Activated naive CD4-positive, alpha-beta T cell treated with anti-CD3 and anti-CD28 coated beads, Interleukin-2, amount 50 U/mL, for 24 hours (primary cell): ENCODE results near the gene CYP4F12.
"Not testable (repeated sequence)": the region's sequence is repeated elsewhere in the genome, so short reads cannot be mapped to it uniquely, and the experiment has no call there.

ENCODE experiments used
- H3K27ac Mint-ChIP-seq: one replicate; pipeline ENCODE4 v1.8.0; 2021; ENCODE audit warnings: mild to moderate bottlenecking, mixed read lengths
- H3K27me3 Mint-ChIP-seq: one replicate; pipeline ENCODE4 v1.8.0; 2021; ENCODE audit warnings: mixed read lengths
- H3K36me3 Mint-ChIP-seq: one replicate; pipeline ENCODE4 v1.8.0; 2021; ENCODE audit warnings: mixed read lengths
- H3K4me1 Mint-ChIP-seq: one replicate; pipeline ENCODE4 v1.8.0; 2021; ENCODE audit warnings: mixed read lengths
- H3K4me3 Mint-ChIP-seq: one replicate; pipeline ENCODE4 v1.8.0; 2021; ENCODE audit warnings: mild to moderate bottlenecking, mixed read lengths
- H3K9me3 Mint-ChIP-seq: one replicate; pipeline ENCODE4 v1.8.0; 2021; ENCODE audit warnings: mixed read lengths

The CYP4F12 gene

GRCh38 chr19:15671891-15672579 lies 852 bp upstream of the CYP4F12 start:
- Mint-ChIP-seq H3K9me3 (no peaks in the 10 kb centered on the region), H3K27me3 (peaks cover 3% of the 10 kb centered on the region), H3K27ac (no peak overlapping the region), H3K36me3 (no peaks in the 10 kb centered on the region), H3K4me1 (peaks cover 28% of the 10 kb centered on the region), H3K4me3 (no peak overlapping the region)

- no peak overlapping the region for H3K27ac Mint-ChIP-seq
- H3K36me3 Mint-ChIP-seq, result no peaks in the 10 kb centered on the region
- H3K27me3 Mint-ChIP-seq, result peaks cover 3% of the 10 kb centered on the region
- H3K4me3 Mint-ChIP-seq, result peak overlapping the region; percentile 42
- H3K9me3 Mint-ChIP-seq, result no peaks in the 10 kb centered on the region
- H3K4me1 Mint-ChIP-seq, result peaks cover 28% of the 10 kb centered on the region
Observed at GRCh38 chr19:15673176-15673654, 328 bp downstream of the CYP4F12 start.

GRCh38 chr19:15675560-15675959 lies 2.7 kb downstream of the CYP4F12 start:
- no peaks in the 10 kb centered on the region for H3K36me3 Mint-ChIP-seq
- H3K27me3 Mint-ChIP-seq, result no peaks in the 10 kb centered on the region
- H3K4me3 Mint-ChIP-seq, result no peak overlapping the region
- H3K27ac Mint-ChIP-seq, result no peak overlapping the region
- H3K9me3 Mint-ChIP-seq, result no peaks in the 10 kb centered on the region
- H3K4me1 Mint-ChIP-seq, result peaks cover 28% of the 10 kb centered on the region

- no peak overlapping the region for H3K4me3 Mint-ChIP-seq
- H3K27ac Mint-ChIP-seq, result no peak overlapping the region
- peaks cover 11% of the 10 kb centered on the region for H3K27me3 Mint-ChIP-seq
- no peaks in the 10 kb centered on the region for H3K9me3 Mint-ChIP-seq
- H3K36me3 Mint-ChIP-seq, result no peaks in the 10 kb centered on the region
- peaks cover 10% of the 10 kb centered on the region for H3K4me1 Mint-ChIP-seq
Observed at GRCh38 chr19:15679089-15679488, 6.2 kb downstream of the CYP4F12 start.

GRCh38 chr19:15679865-15680264 lies 7.0 kb downstream of the CYP4F12 start:
- H3K36me3 Mint-ChIP-seq, H3K4me1 Mint-ChIP-seq, H3K9me3 Mint-ChIP-seq, H3K27ac Mint-ChIP-seq, H3K4me3 Mint-ChIP-seq: not testable (repeated sequence)
- H3K27me3 Mint-ChIP-seq, result peaks cover 15% of the 10 kb centered on the region

GRCh38 chr19:15680478-15681322 lies 7.8 kb downstream of the CYP4F12 start:
- Mint-ChIP-seq H3K9me3 (no peaks in the 10 kb centered on the region), H3K36me3 (peaks cover 2% of the 10 kb centered on the region), H3K27me3 (peaks cover 19% of the 10 kb centered on the region), H3K4me3 (no peak overlapping the region), H3K4me1 (peaks cover under 1% of the 10 kb centered on the region), H3K27ac (no peak overlapping the region)

- Mint-ChIP-seq H3K27ac (no peak overlapping the region), H3K27me3 (peaks cover 31% of the 10 kb centered on the region), H3K36me3 (peaks cover 2% of the 10 kb centered on the region), H3K4me1 (no peaks in the 10 kb centered on the region), H3K9me3 (peaks cover 4% of the 10 kb centered on the region), H3K4me3 (no peak overlapping the region)
Observed at GRCh38 chr19:15683411-15683810, 10.5 kb downstream of the CYP4F12 start.

GRCh38 chr19:15684828-15685227 lies 11.9 kb downstream of the CYP4F12 start:
- Mint-ChIP-seq H3K4me3 (no peak overlapping the region), H3K9me3 (peaks cover 9% of the 10 kb centered on the region), H3K27me3 (peaks cover 31% of the 10 kb centered on the region), H3K27ac (no peak overlapping the region), H3K4me1 (no peaks in the 10 kb centered on the region), H3K36me3 (peaks cover 2% of the 10 kb centered on the region)

- H3K9me3 Mint-ChIP-seq, result no peaks in the 10 kb centered on the region
- H3K4me3 Mint-ChIP-seq, result no peak overlapping the region
- peaks cover 32% of the 10 kb centered on the region for H3K27me3 Mint-ChIP-seq
- H3K36me3 Mint-ChIP-seq, result no peaks in the 10 kb centered on the region
- no peak overlapping the region for H3K27ac Mint-ChIP-seq
- H3K4me1 Mint-ChIP-seq, result peaks cover 4% of the 10 kb centered on the region
Observed at GRCh38 chr19:15696654-15697194, 23.8 kb downstream of the CYP4F12 start.

GRCh38 chr19:15701757-15702533 lies 29.1 kb downstream of the CYP4F12 start:
- Mint-ChIP-seq H3K4me3 (no peak overlapping the region), H3K36me3 (no peaks in the 10 kb centered on the region)

GRCh38 chr19:15702534-15702930 lies 29.6 kb downstream of the CYP4F12 start:
- H3K36me3 Mint-ChIP-seq, result no peaks in the 10 kb centered on the region
- no peak overlapping the region for H3K4me3 Mint-ChIP-seq
- H3K27me3 Mint-ChIP-seq, result peaks cover 45% of the 10 kb centered on the region
- no peak overlapping the region for H3K27ac Mint-ChIP-seq
- no peaks in the 10 kb centered on the region for H3K9me3 Mint-ChIP-seq
- H3K4me1 Mint-ChIP-seq, result peaks cover 4% of the 10 kb centered on the region

More at GRCh38 chr19:15701757-15702533, 29.1 kb downstream of the CYP4F12 start:
- Mint-ChIP-seq H3K27me3 (peaks cover 43% of the 10 kb centered on the region), H3K27ac (no peak overlapping the region), H3K9me3 (no peaks in the 10 kb centered on the region), H3K4me1 (peaks cover 4% of the 10 kb centered on the region)

- H3K4me3 Mint-ChIP-seq, result no peak overlapping the region
- no peak overlapping the region for H3K27ac Mint-ChIP-seq
- H3K36me3 Mint-ChIP-seq, result no peaks in the 10 kb centered on the region
- H3K9me3 Mint-ChIP-seq, result no peaks in the 10 kb centered on the region
- H3K4me1 Mint-ChIP-seq, result no peaks in the 10 kb centered on the region
- H3K27me3 Mint-ChIP-seq, result peaks cover 18% of the 10 kb centered on the region
Observed at GRCh38 chr19:15714638-15715037, 41.8 kb downstream of the CYP4F12 start.

- peaks cover 15% of the 10 kb centered on the region for H3K27me3 Mint-ChIP-seq
- H3K4me3 Mint-ChIP-seq, result no peak overlapping the region
- H3K9me3 Mint-ChIP-seq, result no peaks in the 10 kb centered on the region
- no peaks in the 10 kb centered on the region for H3K36me3 Mint-ChIP-seq
- H3K4me1 Mint-ChIP-seq, result no peaks in the 10 kb centered on the region
- no peak overlapping the region for H3K27ac Mint-ChIP-seq
Observed at GRCh38 chr19:15715642-15716041, 42.8 kb downstream of the CYP4F12 start.

GRCh38 chr19:15717809-15718208 lies 44.9 kb downstream of the CYP4F12 start:
- no peaks in the 10 kb centered on the region for H3K36me3 Mint-ChIP-seq
- H3K4me3 Mint-ChIP-seq, result no peak overlapping the region
- no peak overlapping the region for H3K27ac Mint-ChIP-seq
- peaks cover 8% of the 10 kb centered on the region for H3K9me3 Mint-ChIP-seq
- peaks cover 33% of the 10 kb centered on the region for H3K27me3 Mint-ChIP-seq
- H3K4me1 Mint-ChIP-seq, result peaks cover 4% of the 10 kb centered on the region

- Mint-ChIP-seq H3K4me3 (no peak overlapping the region), H3K27me3 (peaks cover 47% of the 10 kb centered on the region), H3K36me3 (no peaks in the 10 kb centered on the region), H3K4me1 (peaks cover 4% of the 10 kb centered on the region), H3K27ac (no peak overlapping the region), H3K9me3 (peaks cover 8% of the 10 kb centered on the region)
Observed at GRCh38 chr19:15721268-15721667, 48.4 kb downstream of the CYP4F12 start.
